Neural progenitor cell (in vitro differentiated cells): ENCODE results near the gene SIGLEC1. TPM values are rescaled to one million over a fixed set of nuclear protein-coding genes. Genes with fewer than 3 reads are reported as not detected.

ENCODE experiments used
- DNase-seq: peaks from one replicate; pipeline ENCODE4 v3.0.0-alpha.2; 2016; ENCODE audit warnings: low spot score
- H2AFZ ChIP-seq: fragments of 200-600 bp; sonication (generic); replicated peaks from 2 replicates; pipeline ENCODE4 v1.6.1; 2016; ENCODE audit warnings: antibody characterized with exemption
- H3F3A ChIP-seq: fragments of 200-600 bp; sonication (generic); 2 replicates; pipeline ENCODE4 v1.6.1; 2016; ENCODE audit warnings: antibody characterized with exemption, low read depth
- H3K27ac ChIP-seq: fragments of 200-600 bp; sonication (generic); 2 replicates; pipeline ENCODE4 v1.5.1; 2016; ENCODE audit warnings: mild to moderate bottlenecking
- H3K27me3 ChIP-seq: fragments of 200-600 bp; sonication (generic); 2 replicates; pipeline ENCODE4 v1.6.1; 2016; ENCODE audit warnings: mild to moderate bottlenecking, moderate library complexity
- H3K36me3 ChIP-seq: fragments of 200-600 bp; sonication (generic); 2 replicates; pipeline ENCODE4 v1.5.1; 2016
- H3K4me1 ChIP-seq: fragments of 200-600 bp; sonication (generic); 2 replicates; pipeline ENCODE4 v1.6.1; 2016; ENCODE audit warnings: mixed run types
- H3K4me2 ChIP-seq: fragments of 200-600 bp; sonication (generic); 2 replicates; pipeline ENCODE4 v1.6.1; 2016
- H3K4me3 ChIP-seq: fragments of 200-600 bp; sonication (generic); 2 replicates; pipeline ENCODE4 v1.5.1; 2016
- H3K79me2 ChIP-seq: fragments of 200-600 bp; sonication (generic); 2 replicates; pipeline ENCODE4 v1.6.1; 2016; ENCODE audit warnings: low read depth
- H3K9ac ChIP-seq: fragments of 200-600 bp; sonication (generic); 2 replicates; pipeline ENCODE4 v1.6.1; 2016
- H3K9me3 ChIP-seq: fragments of 200-600 bp; sonication (generic); 2 replicates; pipeline ENCODE4 v1.5.1; 2016; ENCODE audit warnings: low read depth
- H4K20me1 ChIP-seq: fragments of 200-600 bp; sonication (generic); 2 replicates; pipeline ENCODE4 v1.6.1; 2016; ENCODE audit warnings: low read depth
- H3K27ac Mint-ChIP-seq: 3 replicates; pipeline ENCODE4 v1.8.0; 2021; ENCODE audit warnings: mixed read lengths
- H3K27me3 Mint-ChIP-seq: 2 replicates; pipeline ENCODE4 v1.8.0; 2022; ENCODE audit warnings: low read depth, mild to moderate bottlenecking, inconsistent platforms, moderate library complexity, mixed read lengths; ENCODE audit not compliant: insufficient read depth
- H3K36me3 Mint-ChIP-seq: 3 replicates; pipeline ENCODE4 v1.8.0; 2021; ENCODE audit warnings: mixed read lengths
- H3K4me1 Mint-ChIP-seq: 3 replicates; pipeline ENCODE4 v1.8.0; 2021; ENCODE audit warnings: mixed read lengths
- H3K4me3 Mint-ChIP-seq: 3 replicates; pipeline ENCODE4 v1.8.0; 2021; ENCODE audit warnings: mild to moderate bottlenecking, moderate library complexity, mixed read lengths
- H3K9me3 Mint-ChIP-seq: 3 replicates; pipeline ENCODE4 v1.8.0; 2020; ENCODE audit warnings: mixed read lengths
- CTCF ChIP-seq: fragments of 200-600 bp; sonication (generic); IDR thresholded peaks from 2 replicates; pipeline ENCODE4 v1.5.1; 2017; ENCODE audit warnings: antibody characterized with exemption, mild to moderate bottlenecking
- EZH2 ChIP-seq: fragments of 200-600 bp; sonication (generic); IDR thresholded peaks from 2 replicates; pipeline ENCODE4 v1.6.1; 2017; ENCODE audit warnings: antibody characterized with exemption, mild to moderate bottlenecking, moderate library complexity
- EZH2phosphoT487 ChIP-seq: fragments of 200-600 bp; sonication (generic); IDR thresholded peaks from 2 replicates; pipeline ENCODE4 v1.6.1; 2017; ENCODE audit warnings: antibody characterized with exemption
- total RNA-seq: library from RNA; depleted of rRNA; stranded (reverse); fragments of >200 nt; gene quantifications from 2 replicates; pipeline ENCODE4 v1.2.3, GENCODE V29; 2015; ENCODE audit warnings: low replicate concordance

The SIGLEC1 gene
- total RNA-seq, 1 donor from 2014 or later = not detected

- DNase-seq = no peak
- peaks cover 2% of the 10 kb centered on the region for H3K27me3 Mint-ChIP-seq
- no peak overlapping the region for H3K9ac ChIP-seq
- H3K27ac Mint-ChIP-seq = no peak overlapping the region
- no peak overlapping the region for H3K4me3 ChIP-seq
- no peaks in the 10 kb centered on the region for H3K4me1 Mint-ChIP-seq
- no peak overlapping the region for H3K4me2 ChIP-seq
- no peaks in the 10 kb centered on the region for H4K20me1 ChIP-seq
- no peaks in the 10 kb centered on the region for H3K36me3 ChIP-seq
- no peaks in the 10 kb centered on the region for H3K27me3 ChIP-seq
- H3K9me3 ChIP-seq = no peaks in the 10 kb centered on the region
- H3K9me3 Mint-ChIP-seq = no peaks in the 10 kb centered on the region
- TF ChIP-seq EZH2 (no peak), CTCF (no peak), EZH2phosphoT487 (no peak)
- H3K4me3 Mint-ChIP-seq = no peak overlapping the region
- H3K79me2 ChIP-seq = no peaks in the 10 kb centered on the region
- H3K36me3 Mint-ChIP-seq = no peaks in the 10 kb centered on the region
- no peaks in the 10 kb centered on the region for H3F3A ChIP-seq
- H3K27ac ChIP-seq = no peak overlapping the region
- H2AFZ ChIP-seq = no peak overlapping the region
- no peaks in the 10 kb centered on the region for H3K4me1 ChIP-seq
These were observed 9.6 kb downstream of the SIGLEC1 start for GRCh38 chr20:3702611-3703391.

- H3K79me2 ChIP-seq = no peaks in the 10 kb centered on the region
- H3K27ac Mint-ChIP-seq = no peak overlapping the region
- no peak for DNase-seq
- H3F3A ChIP-seq = no peaks in the 10 kb centered on the region
- H3K27me3 ChIP-seq = no peaks in the 10 kb centered on the region
- no peak overlapping the region for H3K4me3 ChIP-seq
- no peak overlapping the region for H3K9ac ChIP-seq
- H3K9me3 Mint-ChIP-seq = peaks cover 2% of the 10 kb centered on the region
- no peaks in the 10 kb centered on the region for H3K36me3 ChIP-seq
- no peaks in the 10 kb centered on the region for H3K36me3 Mint-ChIP-seq
- no peak overlapping the region for H3K4me3 Mint-ChIP-seq
- no peaks in the 10 kb centered on the region for H4K20me1 ChIP-seq
- no peaks in the 10 kb centered on the region for H3K4me1 Mint-ChIP-seq
- no peak overlapping the region for H2AFZ ChIP-seq
- H3K27me3 Mint-ChIP-seq = peaks cover 3% of the 10 kb centered on the region
- H3K27ac ChIP-seq = no peak overlapping the region
- H3K4me1 ChIP-seq = no peaks in the 10 kb centered on the region
- no peak overlapping the region for H3K4me2 ChIP-seq
- TF ChIP-seq EZH2 (no peak), CTCF (no peak), EZH2phosphoT487 (no peak)
- H3K9me3 ChIP-seq = no peaks in the 10 kb centered on the region
These were observed 11.1 kb downstream of the SIGLEC1 start for GRCh38 chr20:3701061-3701998.

DNA sequence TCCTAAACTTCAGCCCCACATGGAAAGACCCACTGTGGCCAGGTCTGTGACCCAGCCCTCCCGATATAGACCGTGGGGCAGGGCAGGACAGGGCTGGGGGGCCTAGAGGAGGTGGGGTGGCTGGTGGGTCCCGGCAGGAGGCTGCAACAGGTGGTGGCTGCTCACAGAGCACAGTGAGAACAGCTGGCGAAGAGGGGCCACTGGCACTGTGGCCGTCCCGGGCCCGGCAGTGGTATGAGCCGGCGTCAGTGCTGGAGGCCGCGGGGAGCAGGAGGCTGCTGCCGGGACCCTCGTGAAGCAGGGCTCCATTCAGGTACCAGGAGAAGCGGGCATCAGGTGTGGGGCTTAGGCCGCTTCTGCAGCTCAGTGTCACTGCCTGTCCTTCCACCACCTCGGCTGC, 13.4 kb downstream of the SIGLEC1 start:
- H3K9me3 Mint-ChIP-seq = peaks cover 3% of the 10 kb centered on the region
- H3K4me2 ChIP-seq = no peak overlapping the region
- H2AFZ ChIP-seq = no peak overlapping the region
- H3K36me3 Mint-ChIP-seq = no peaks in the 10 kb centered on the region
- no peak overlapping the region for H3K27ac Mint-ChIP-seq
- no peaks in the 10 kb centered on the region for H3K9me3 ChIP-seq
- no peaks in the 10 kb centered on the region for H3K79me2 ChIP-seq
- H4K20me1 ChIP-seq = no peaks in the 10 kb centered on the region
- no peak overlapping the region for H3K4me3 Mint-ChIP-seq
- H3K27ac ChIP-seq = no peak overlapping the region
- no peak overlapping the region for H3K9ac ChIP-seq
- no peaks in the 10 kb centered on the region for H3K36me3 ChIP-seq
- DNase-seq = no peak
- H3K27me3 ChIP-seq = no peaks in the 10 kb centered on the region
- H3K4me1 Mint-ChIP-seq = no peaks in the 10 kb centered on the region
- H3K4me1 ChIP-seq = no peaks in the 10 kb centered on the region
- TF ChIP-seq EZH2phosphoT487 (no peak), CTCF (no peak), EZH2 (no peak)
- H3F3A ChIP-seq = no peaks in the 10 kb centered on the region
- peaks cover 6% of the 10 kb centered on the region for H3K27me3 Mint-ChIP-seq
- no peak overlapping the region for H3K4me3 ChIP-seq
